LNCaP clone FGC (cell line): Measurements from ENCODE around the gene FASN.

Experiments used
- DNase-seq: peaks from one replicate; pipeline ENCODE4 v3.0.0-alpha.2; 2011; ENCODE audit warnings: low read depth
- H3K4me3 ChIP-seq: 2 replicates; pipeline ENCODE4 v1.5.1; 2011; ENCODE audit warnings: mild to moderate bottlenecking, low read depth, low read length, control low read depth
- TF ChIP-seq, protein P1 (sequence below): IDR thresholded peaks from 2 replicates; pipeline ENCODE4 v1.5.1; 2012; ENCODE audit warnings: mild to moderate bottlenecking; ENCODE audit not compliant: control insufficient read depth, insufficient read depth; ENCODE audit errors: extremely low read depth

The FASN gene

DNA sequence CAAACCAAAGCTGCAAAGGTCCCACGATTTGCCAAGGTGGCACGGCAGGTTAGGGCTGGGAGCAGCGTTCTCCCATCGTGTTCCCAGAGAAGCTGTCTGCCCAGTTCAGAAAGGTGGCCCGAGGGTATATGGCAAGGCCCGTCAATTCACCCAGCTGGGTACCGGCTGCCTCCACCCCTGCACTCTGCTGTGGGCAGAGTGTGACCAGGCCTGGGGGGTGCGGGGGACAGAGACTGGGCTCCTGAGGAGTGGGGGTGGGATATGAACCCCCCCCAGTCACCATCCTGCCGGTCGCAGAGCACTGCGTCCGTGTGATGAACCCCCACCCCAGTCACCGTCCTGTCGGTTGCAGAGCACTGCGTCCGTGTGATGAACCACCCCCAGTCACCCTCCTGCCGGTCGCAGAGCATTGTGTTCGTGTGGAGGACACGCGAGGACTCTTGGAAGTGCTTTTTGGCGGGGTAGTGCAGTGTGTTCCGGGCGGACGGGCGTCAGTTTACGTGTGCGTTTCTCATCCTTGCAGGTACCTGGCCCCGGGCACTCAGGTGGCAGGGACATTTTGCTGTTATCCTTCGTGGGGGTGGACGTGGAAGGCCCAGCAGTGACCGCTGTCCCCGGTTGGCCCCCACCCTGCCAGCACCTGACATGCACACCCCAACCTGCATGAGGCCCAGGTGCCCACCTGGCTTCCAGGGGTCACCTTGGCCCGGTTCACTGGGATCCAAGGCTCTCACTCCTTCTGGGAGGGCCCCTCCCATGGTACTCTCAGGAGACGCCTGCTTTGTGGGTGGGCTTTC lies 2.7 kb upstream of the FASN start:
- H3K4me3 ChIP-seq: no peak overlapping the region
- TF ChIP-seq, protein P1, sequence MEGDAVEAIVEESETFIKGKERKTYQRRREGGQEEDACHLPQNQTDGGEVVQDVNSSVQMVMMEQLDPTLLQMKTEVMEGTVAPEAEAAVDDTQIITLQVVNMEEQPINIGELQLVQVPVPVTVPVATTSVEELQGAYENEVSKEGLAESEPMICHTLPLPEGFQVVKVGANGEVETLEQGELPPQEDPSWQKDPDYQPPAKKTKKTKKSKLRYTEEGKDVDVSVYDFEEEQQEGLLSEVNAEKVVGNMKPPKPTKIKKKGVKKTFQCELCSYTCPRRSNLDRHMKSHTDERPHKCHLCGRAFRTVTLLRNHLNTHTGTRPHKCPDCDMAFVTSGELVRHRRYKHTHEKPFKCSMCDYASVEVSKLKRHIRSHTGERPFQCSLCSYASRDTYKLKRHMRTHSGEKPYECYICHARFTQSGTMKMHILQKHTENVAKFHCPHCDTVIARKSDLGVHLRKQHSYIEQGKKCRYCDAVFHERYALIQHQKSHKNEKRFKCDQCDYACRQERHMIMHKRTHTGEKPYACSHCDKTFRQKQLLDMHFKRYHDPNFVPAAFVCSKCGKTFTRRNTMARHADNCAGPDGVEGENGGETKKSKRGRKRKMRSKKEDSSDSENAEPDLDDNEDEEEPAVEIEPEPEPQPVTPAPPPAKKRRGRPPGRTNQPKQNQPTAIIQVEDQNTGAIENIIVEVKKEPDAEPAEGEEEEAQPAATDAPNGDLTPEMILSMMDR: no peak
- peak; percentile 37 for DNase-seq

DNA sequence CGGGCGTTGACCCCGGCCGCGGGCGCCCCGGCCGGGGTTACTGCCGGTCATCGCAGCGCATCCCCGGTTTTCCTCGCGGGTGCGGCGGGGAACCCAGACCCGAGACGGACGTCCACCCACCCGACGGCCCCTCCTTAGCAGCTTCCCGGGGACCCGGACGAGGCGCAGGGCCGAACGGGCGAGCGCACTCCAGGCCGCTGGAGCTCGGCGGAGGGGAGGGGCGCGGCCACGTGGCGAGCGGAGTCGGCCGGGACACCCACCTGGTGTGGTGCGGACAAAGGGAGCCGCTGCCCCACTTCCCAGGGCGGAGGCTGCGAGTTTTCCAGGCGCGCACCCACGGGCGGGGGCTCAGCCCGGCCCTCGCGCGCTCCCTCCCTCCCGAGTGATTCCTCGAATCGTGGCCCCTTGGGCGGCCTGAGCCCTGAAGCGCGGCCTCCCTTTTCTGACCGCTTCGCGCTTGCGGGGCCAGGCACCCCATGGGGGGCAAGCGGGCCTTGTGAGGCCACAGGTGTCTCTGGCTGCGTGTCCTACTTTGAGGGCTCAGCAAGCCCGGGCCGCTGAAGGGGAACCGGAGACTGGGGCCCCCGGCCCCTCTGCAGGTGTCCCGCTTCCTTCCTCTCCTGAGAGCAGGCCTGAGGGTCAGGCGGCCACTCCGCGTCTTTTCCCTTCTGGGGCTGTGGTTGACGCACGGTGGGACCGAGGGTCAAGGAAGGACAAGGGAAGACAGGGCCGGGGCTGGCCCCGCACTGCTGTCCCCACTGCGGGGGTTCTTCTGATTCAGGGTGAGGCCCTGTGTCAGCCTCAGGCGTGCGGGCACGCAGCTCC lies 1.1 kb upstream of the FASN start:
- peak overlapping the region; percentile 55 for H3K4me3 ChIP-seq
- no peak for DNase-seq
- TF ChIP-seq, protein P1: no peak

DNA sequence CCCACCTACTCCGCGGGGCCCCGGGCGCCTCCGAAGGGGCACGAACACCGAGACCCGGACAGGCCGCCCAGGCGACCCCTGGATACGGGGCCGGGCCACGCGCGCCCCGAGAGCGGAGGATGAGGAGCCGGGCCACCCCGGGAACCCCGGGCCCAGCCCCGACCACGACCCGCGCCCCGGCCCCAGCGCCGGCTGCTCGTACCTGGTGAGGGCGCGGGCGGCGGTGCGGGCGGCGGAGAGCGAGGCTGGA lies 192 bp downstream of the FASN start:
- H3K4me3 ChIP-seq: peak overlapping the region; percentile 88
- no peak for DNase-seq
- TF ChIP-seq, protein P1: no peak

DNA sequence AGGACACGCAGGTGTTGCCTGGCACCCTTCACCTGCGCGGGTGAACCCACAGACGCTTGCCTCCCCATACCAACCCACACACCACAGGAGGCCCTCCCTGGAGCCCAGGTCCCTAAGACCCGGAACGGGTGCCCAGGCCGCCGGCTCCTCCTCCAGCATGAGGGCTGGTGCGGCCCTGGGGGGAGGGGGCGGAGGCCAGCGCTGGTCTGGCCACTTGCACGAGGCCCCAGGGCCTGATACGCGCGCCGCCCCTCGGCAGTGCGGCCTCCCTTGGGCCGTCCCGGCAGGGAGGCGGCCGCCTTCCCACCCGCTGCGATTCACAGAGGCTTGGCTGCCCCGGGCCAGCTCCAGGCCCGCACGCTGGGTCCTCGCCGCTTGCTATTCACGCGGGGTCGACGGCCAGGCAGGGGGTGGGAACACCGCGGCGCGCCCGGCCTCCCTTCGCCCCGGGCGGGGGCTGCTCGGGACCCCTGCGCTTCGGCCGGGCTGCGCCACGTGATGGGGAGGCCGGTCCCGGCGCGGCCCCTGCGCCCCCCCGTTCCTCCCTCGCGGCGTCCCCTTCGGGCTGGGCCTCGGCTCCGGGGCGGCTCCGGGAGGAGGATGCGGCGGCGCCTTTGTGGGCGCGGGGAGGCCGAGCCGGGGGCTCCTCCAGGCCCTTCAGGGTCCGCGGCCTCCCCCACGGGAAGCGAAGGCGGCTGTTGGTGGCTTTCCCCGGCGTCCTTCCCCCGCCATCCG lies 685 bp downstream of the FASN start:
- TF ChIP-seq, protein P1: no peak
- peak overlapping the region; percentile 88 for H3K4me3 ChIP-seq
- no peak for DNase-seq

DNA sequence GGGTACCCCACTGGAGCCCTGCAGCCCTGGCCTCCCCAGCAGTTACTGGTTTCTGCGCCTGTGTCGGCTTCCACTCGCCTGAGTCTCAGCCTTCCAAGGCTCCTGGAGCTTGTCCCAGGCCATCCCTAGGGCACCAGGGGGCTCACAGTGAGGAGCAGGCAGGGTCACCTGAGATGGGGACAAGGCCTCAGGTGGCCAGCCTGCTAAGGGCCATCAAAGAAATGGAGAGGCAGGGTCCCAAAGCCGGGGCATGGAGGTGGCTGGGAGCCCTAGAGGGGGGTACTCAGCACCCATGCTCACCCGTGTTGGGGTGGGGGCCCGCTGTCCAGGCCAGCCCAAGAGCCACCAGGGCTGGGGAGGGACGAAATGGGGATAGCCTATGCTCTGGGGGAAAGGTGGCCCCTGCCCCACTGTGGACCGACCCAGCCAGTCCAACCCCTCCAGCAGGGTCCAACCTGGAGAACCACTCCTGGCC lies 1.3 kb downstream of the FASN start:
- TF ChIP-seq, protein P1: no peak
- DNase-seq: no peak
- peak overlapping the region; percentile 88 for H3K4me3 ChIP-seq

DNA sequence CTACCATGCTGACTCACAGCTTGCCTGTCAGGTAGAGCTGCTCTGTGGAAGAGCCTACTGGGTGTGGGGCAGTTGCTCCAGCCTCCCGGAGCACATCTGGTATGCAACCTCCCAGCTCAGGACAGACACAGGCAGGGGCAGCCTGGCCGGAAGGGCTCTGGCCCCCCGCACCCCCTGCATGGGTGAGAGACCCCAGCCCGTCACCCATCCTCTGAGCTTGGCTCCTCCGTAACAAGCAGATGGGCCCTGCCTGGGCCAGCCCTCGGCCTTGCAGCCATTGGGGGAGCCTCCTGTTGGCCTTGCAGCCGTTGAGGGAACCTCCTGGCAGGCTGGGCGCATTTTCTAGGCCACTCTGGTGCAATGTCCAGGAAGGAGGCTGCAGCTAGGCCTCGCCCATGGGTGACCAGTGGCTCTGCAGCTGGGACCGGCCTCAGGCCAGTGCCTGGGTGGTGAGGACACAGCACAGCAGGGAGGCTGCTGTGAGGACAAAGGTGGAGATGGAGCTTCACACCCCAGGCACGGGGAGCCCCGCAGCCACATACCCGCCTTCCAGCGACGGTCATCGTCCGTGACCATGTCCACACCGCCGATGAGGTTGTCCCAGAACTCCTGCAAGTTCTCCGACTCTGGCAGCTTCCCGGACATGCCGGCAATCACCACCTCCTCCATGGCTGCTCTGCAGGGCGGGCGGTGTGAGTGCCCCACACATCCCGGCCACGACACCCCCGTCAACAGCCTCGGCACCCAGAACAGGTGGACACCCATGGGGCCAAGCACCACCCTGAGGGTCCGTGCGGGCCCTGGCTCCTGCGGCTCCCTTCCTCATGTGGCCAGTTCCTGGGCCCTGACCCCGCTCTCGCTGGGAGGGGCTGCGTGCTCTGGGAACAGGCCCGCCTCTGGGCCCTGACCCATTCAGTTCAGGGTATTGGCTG lies 2.0 kb downstream of the FASN start:
- peak overlapping the region; percentile 88 for H3K4me3 ChIP-seq
- TF ChIP-seq, protein P1: no peak
- no peak for DNase-seq
